HG03280 (cell line): Measurements from ENCODE around the gene OVCH1.
A peak's percentile ranks its signal among the peaks of the same experiment; 100 is the strongest.
"Not testable (repeated sequence)": the region's sequence is repeated elsewhere in the genome, so short reads cannot be mapped to it uniquely, and the experiment has no call there.

ENCODE experiments used
- ATAC-seq: cut with Tn5 transposase; IDR thresholded peaks from one replicate; pipeline ENCODE4 v1.9.1; 2021; ENCODE audit warnings: mild to moderate bottlenecking, moderate library complexity; ENCODE audit not compliant: unreplicated experiment

OVCH1 gene

GRCh38 chr12:29505122-29505521, 7.6 kb upstream of the OVCH1 start:
- ATAC-seq = no peak

- ATAC-seq = no peak
Observed at GRCh38 chr12:29503283-29503682, 5.8 kb upstream of the OVCH1 start.

GRCh38 chr12:29499235-29499634, 1.7 kb upstream of the OVCH1 start:
- ATAC-seq = no peak

- ATAC-seq = no peak
Observed at GRCh38 chr12:29492891-29493290, 4.6 kb downstream of the OVCH1 start.

GRCh38 chr12:29486972-29487371, 10.5 kb downstream of the OVCH1 start:
- no peak for ATAC-seq

- ATAC-seq = no peak
Observed at GRCh38 chr12:29463198-29463597, 34.3 kb downstream of the OVCH1 start.

GRCh38 chr12:29460082-29460481, 37.4 kb downstream of the OVCH1 start:
- no peak for ATAC-seq

- ATAC-seq = no peak
Observed at GRCh38 chr12:29455087-29455486, 42.4 kb downstream of the OVCH1 start.

GRCh38 chr12:29451888-29452287, 45.6 kb downstream of the OVCH1 start:
- ATAC-seq = no peak

- ATAC-seq = no peak
Observed at GRCh38 chr12:29448157-29448556, 49.3 kb downstream of the OVCH1 start.

- no peak for ATAC-seq
Observed at GRCh38 chr12:29447285-29447975, 50.1 kb downstream of the OVCH1 start.

- no peak for ATAC-seq
Observed at GRCh38 chr12:29439506-29439905, 58.0 kb downstream of the OVCH1 start.

GRCh38 chr12:29438752-29439408, 58.6 kb downstream of the OVCH1 start:
- no peak for ATAC-seq

- no peak for ATAC-seq
Observed at GRCh38 chr12:29437575-29437974, 59.9 kb downstream of the OVCH1 start.

GRCh38 chr12:29436815-29437214, 60.7 kb downstream of the OVCH1 start:
- ATAC-seq = not testable (repeated sequence)

- no peak for ATAC-seq
Observed at GRCh38 chr12:29431513-29431912, 66.0 kb downstream of the OVCH1 start.

GRCh38 chr12:29430716-29431044, 66.8 kb downstream of the OVCH1 start:
- ATAC-seq = no peak

- no peak for ATAC-seq
Observed at GRCh38 chr12:29429999-29430715, 67.3 kb downstream of the OVCH1 start.

- ATAC-seq = no peak
Observed at GRCh38 chr12:29428633-29429032, 68.9 kb downstream of the OVCH1 start.

- peak; percentile 97 for ATAC-seq
Observed at GRCh38 chr12:29427964-29428363, 69.5 kb downstream of the OVCH1 start.

- ATAC-seq = no peak
Observed at GRCh38 chr12:29426498-29426897, 71.0 kb downstream of the OVCH1 start.

- ATAC-seq = no peak
Observed at GRCh38 chr12:29425722-29426121, 71.8 kb downstream of the OVCH1 start.
